ENCODE results near the gene TRPM6. TPM values are rescaled to one million over a fixed set of nuclear protein-coding genes. Genes with fewer than 3 reads are reported as not detected.
A peak's percentile ranks its signal among the peaks of the same experiment; 100 is the strongest.

Gene TRPM6
- total and polyA plus RNA-seq, 12 donors, result under 0.01 to 0.43 (median 0.19) TPM

GRCh38 chr9:74681906-74682305, 205.8 kb downstream of the TRPM6 start:
- H3K36me3 ChIP-seq (replicated peaks in 1 of 2), result no peaks in the 10 kb centered on the region
- peaks cover 0 to 6% of the 10 kb centered on the region in 2 donors for H3K4me1 ChIP-seq (replicated peaks in 1 of 2)
- no peak for TF ChIP-seq POLR2A (IDR thresholded peaks at IDR 0.05)
- TF ChIP-seq CTCF (IDR thresholded peaks at IDR 0.05), result no peak
- H3K9me3 ChIP-seq (replicated peaks in 1 of 3), result no peaks in the 10 kb centered on the region
- no peak overlapping the region for H3K27ac ChIP-seq
- WGBS, 4 donors, result 3 to 12% (median 10%) methylated on average over 2 to 3 of the region's 3 CpGs
- intact Hi-C loops (cut with DNase I), result no loop called here
- H3K4me3 ChIP-seq, result no peak overlapping the region
- peak; percentile 35 to 54 (median 49) for DNase-seq
- no peaks in the 10 kb centered on the region for H3K27me3 ChIP-seq

- TF ChIP-seq POLR2A (IDR thresholded peaks at IDR 0.05), result no peak
- no peak for TF ChIP-seq CTCF (IDR thresholded peaks at IDR 0.05)
- no peaks in the 10 kb centered on the region for H3K36me3 ChIP-seq (replicated peaks in 1 of 2)
- 85 to 94% (median 88%) methylated on average over 6 of the region's 6 CpGs for WGBS, 4 donors
- no peaks in the 10 kb centered on the region for H3K9me3 ChIP-seq (replicated peaks in 1 of 3)
- H3K27ac ChIP-seq, result no peak overlapping the region
- no peaks in the 10 kb centered on the region for H3K4me1 ChIP-seq (replicated peaks in 1 of 2)
- intact Hi-C loops (cut with DNase I), result no loop called here
- no peaks in the 10 kb centered on the region for H3K27me3 ChIP-seq
- no peak overlapping the region for H3K4me3 ChIP-seq
- DNase-seq, result no peak
Measured at GRCh38 chr9:74674077-74674476, 213.6 kb downstream of the TRPM6 start.

Small RNA genes lying within 50 kb of the gene (small RNA-seq; reads per million reads assigned to genes)
- 0 reads per million in 2 donors for gene RNU6-445P

Other genes with a start within 250 kb of the TRPM6 start
- gene C9orf40, start 65.0 kb upstream of the TRPM6 start, total RNA-seq, result 1 to 10 TPM; 1.4 to 4.6 (median 2.8) TPM
- gene C9orf40, start 65.0 kb upstream of the TRPM6 start, polyA plus RNA-seq, result 1 to 10 TPM; 1.4 to 2.6 (median 1.8) TPM
- 10 to 100 TPM; 11.3 to 76.8 (median 19.0) TPM for gene CARNMT1, start 140.4 kb upstream of the TRPM6 start, total RNA-seq
- gene CARNMT1, start 140.4 kb upstream of the TRPM6 start, polyA plus RNA-seq, result 10 to 100 TPM in 1 of 3 donors, 1 to 10 TPM in 2; 3.3 to 13.4 (median 4.1) TPM
- 10 to 100 TPM in 7 of 9 donors, 1 to 10 TPM in 2; 4.3 to 27.4 (median 20.2) TPM for gene NMRK1, start 200.2 kb upstream of the TRPM6 start, total RNA-seq
- gene NMRK1, start 200.2 kb upstream of the TRPM6 start, polyA plus RNA-seq, result 10 to 100 TPM; 22.4 to 93.2 (median 29.8) TPM
- gene OSTF1, start 200.6 kb upstream of the TRPM6 start, total RNA-seq, result 10 to 100 TPM; 23.5 to 52.2 (median 35.1) TPM
- gene OSTF1, start 200.6 kb upstream of the TRPM6 start, polyA plus RNA-seq, result 10 to 100 TPM; 21.0 to 41.4 (median 29.4) TPM